ENCODE data around the gene CFAP45.

DNA sequence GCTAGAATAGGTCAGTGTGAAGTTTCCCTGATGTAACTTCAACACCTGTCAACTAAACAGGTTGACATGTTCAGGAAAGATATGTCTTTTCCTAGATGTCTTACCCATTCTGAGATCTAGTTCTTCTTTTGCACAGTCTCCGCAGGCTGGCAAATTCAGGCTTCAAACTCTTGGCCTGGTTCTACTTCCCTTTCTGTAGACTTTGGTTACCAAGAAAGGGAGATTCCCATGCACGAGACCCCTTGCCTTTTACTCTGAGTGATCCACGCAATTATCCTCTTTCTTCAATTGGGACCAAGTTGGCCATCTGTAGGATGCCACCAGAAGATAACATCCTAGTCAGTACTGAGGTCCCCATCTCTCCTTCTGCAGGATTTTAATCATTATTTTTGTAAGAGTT is 2.0 kb downstream of the CFAP45 start:
- TF ChIP-seq, protein P1, sequence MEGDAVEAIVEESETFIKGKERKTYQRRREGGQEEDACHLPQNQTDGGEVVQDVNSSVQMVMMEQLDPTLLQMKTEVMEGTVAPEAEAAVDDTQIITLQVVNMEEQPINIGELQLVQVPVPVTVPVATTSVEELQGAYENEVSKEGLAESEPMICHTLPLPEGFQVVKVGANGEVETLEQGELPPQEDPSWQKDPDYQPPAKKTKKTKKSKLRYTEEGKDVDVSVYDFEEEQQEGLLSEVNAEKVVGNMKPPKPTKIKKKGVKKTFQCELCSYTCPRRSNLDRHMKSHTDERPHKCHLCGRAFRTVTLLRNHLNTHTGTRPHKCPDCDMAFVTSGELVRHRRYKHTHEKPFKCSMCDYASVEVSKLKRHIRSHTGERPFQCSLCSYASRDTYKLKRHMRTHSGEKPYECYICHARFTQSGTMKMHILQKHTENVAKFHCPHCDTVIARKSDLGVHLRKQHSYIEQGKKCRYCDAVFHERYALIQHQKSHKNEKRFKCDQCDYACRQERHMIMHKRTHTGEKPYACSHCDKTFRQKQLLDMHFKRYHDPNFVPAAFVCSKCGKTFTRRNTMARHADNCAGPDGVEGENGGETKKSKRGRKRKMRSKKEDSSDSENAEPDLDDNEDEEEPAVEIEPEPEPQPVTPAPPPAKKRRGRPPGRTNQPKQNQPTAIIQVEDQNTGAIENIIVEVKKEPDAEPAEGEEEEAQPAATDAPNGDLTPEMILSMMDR (IDR thresholded peaks at IDR 0.05) = no peak
- TF ChIP-seq POLR2A (IDR thresholded peaks at IDR 0.05) = no peak
